AG09309 (cell line): ENCODE measurements around the gene JMJD1C.
A peak's percentile ranks its signal among the peaks of the same experiment; 100 is the strongest.

Source experiments
- DNase-seq: peaks from one replicate; pipeline ENCODE4 v3.0.0-alpha.2; 2010; ENCODE audit warnings: low read depth
- H3K4me3 ChIP-seq: 2 replicates; pipeline ENCODE4 v1.5.1; 2011; ENCODE audit warnings: mild to moderate bottlenecking, low read depth, low read length, moderate library complexity; ENCODE audit not compliant: control insufficient read depth
- TF ChIP-seq, protein P1 (sequence below): IDR thresholded peaks from 2 replicates; pipeline ENCODE4 v1.5.1; 2011; ENCODE audit warnings: mild to moderate bottlenecking, low read depth, low read length, inconsistent platforms; ENCODE audit not compliant: insufficient read depth, control insufficient read depth; ENCODE audit errors: missing control alignments

The JMJD1C gene

DNA sequence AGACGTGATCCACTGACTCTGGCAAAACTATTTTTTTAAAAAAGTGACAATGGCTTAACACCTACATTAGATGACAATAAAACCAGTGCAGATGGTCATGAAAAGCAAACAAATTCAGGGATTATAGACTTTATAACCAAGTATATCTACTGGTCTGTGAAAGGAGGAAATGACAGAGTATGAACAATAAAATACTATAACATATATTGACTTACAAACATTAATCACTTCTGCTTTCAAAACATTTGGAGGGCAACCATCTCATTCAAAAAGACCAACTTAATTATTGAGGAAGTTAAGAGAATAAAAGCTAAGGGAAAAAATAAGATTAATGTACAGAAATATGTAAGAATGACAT, 34.8 kb downstream of the JMJD1C start:
- TF ChIP-seq, protein P1, sequence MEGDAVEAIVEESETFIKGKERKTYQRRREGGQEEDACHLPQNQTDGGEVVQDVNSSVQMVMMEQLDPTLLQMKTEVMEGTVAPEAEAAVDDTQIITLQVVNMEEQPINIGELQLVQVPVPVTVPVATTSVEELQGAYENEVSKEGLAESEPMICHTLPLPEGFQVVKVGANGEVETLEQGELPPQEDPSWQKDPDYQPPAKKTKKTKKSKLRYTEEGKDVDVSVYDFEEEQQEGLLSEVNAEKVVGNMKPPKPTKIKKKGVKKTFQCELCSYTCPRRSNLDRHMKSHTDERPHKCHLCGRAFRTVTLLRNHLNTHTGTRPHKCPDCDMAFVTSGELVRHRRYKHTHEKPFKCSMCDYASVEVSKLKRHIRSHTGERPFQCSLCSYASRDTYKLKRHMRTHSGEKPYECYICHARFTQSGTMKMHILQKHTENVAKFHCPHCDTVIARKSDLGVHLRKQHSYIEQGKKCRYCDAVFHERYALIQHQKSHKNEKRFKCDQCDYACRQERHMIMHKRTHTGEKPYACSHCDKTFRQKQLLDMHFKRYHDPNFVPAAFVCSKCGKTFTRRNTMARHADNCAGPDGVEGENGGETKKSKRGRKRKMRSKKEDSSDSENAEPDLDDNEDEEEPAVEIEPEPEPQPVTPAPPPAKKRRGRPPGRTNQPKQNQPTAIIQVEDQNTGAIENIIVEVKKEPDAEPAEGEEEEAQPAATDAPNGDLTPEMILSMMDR: no peak
- no peak for DNase-seq
- H3K4me3 ChIP-seq: no peak overlapping the region

DNA sequence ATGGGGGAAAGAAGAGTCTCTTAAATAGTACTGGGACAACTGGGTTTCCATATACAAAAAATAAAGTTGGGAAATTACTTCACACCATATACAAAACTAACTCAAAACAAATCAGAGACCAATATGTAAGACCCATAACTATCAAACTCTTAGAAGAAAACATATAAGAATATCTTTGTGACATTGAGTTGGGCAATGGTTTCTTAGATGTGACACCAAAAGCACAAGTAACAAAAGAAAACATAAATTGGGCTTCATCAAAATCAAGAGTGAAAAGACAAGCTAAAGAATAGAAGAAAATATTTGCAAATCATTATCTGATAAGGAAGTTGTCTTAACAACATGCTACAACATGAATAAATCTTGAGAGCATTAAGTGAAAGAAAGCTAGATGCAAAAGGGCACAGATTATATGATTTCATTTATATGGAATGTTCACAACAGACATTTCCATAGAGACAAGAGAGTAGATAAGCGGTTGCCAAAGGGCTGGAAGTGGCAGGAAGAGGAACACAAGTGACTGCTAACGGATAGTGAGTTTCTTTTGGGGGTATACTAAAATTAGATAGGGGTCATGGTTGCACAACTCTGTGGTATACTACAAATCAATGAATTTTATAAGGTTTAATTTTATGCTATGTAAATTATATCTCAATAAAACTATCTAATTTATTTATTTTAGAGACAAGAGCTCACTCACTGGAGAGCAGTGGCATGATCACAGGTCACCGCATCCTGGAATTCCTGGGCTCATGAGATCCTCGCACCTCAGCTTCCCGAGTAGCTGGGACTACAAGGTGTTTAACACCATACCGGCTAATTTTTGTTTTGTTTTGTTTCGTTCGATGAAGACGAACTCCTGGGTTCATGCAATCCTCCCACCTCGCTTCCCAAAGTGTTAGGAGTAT, 35.4 kb downstream of the JMJD1C start:
- H3K4me3 ChIP-seq: no peak overlapping the region
- TF ChIP-seq, protein P1: no peak
- DNase-seq: no peak

DNA sequence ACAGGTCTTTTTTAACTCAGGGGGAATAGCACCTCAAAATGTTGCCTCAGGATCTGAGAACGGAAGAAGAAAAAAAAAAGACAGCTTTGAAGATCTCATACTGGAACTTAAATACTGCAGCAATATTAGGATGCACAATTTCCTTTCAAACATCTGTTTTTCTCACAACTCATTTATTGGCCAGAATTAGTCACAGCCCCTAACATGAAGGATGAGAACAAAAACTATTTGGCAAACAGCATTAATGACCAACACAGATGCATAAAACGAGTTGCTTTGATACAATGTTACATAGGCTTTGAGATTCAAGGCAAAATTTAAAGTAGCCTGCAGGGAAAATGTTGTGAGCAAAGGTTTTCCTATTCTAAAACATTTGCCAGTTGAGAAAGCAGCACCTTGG, 36.5 kb downstream of the JMJD1C start:
- no peak overlapping the region for H3K4me3 ChIP-seq
- TF ChIP-seq, protein P1: no peak
- DNase-seq: peak; percentile 55

DNA sequence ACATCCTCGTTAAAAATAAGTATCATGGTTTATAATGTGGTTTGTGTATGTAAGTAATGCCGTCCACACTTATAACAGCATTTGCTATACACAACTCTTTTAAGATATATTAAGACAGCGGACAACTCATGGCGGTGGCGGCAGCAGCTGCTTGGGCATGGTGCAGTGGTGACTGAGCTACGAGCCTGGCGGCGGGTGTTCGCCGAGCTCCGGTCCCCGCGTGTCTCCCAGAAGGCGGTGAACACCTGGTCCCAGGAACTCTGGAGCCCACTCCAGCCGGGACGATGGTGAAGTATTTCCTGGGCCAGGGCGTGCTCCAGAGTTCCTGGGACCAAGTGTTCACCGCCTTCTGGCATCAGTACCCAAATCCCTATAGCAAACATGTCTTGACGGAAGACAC, 38.8 kb downstream of the JMJD1C start:
- no peak for DNase-seq
- TF ChIP-seq, protein P1: no peak
- no peak overlapping the region for H3K4me3 ChIP-seq

DNA sequence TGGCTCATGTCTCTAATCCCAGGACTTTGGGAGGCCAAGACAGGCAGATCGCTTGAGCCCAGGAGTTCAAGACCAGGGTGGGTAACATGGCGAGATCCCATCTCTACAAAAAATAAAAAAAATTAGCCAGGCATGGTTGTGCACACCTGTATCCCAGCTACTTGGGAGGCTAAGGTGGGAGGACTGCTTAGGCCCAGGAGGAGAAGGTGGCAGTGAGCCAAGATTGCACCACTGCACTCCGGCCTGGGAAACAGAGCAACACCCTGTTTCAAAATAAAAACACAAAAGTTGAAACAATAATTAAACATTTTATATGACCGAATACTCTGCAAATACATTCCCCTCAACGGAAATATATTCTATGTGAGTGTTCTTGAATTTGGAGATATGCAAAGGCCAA, 40.3 kb downstream of the JMJD1C start:
- DNase-seq: no peak
- H3K4me3 ChIP-seq: no peak overlapping the region
- TF ChIP-seq, protein P1: no peak

DNA sequence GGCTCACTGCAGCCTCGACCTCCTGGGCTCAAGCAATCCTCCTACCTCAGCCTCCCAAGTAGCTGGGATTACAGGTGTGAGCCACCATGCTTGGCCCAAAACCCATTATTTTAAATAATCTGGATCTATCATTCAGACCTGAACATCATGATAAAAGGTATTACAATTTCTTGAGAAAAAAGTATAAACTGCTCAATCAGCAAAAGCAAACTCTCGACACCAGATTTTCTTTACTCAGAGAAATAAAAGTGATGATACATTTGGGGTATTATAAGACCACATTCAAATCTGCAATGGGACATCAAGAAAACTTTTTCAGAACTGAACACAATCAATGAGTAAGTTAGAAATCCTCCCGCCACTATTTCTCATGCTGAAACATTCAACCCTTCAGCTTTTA, 41.2 kb downstream of the JMJD1C start:
- DNase-seq: no peak
- TF ChIP-seq, protein P1: no peak
- H3K4me3 ChIP-seq: no peak overlapping the region
